Measurements from ENCODE around the gene NHLRC4.
"Not testable (repeated sequence)": the region's sequence is repeated elsewhere in the genome, so short reads cannot be mapped to it uniquely, and the experiment has no call there.

The NHLRC4 gene

GRCh38 chr16:597655-598054 lies 30.9 kb downstream of the NHLRC4 start:
- DNase-seq (ENCODE audit: low read depth) = not testable (repeated sequence)

GRCh38 chr16:598823-599739 lies 32.3 kb downstream of the NHLRC4 start:
- DNase-seq (ENCODE audit: low read depth) = no peak

- no peak for DNase-seq (ENCODE audit: low read depth)
Measured at GRCh38 chr16:600781-601180, 34.0 kb downstream of the NHLRC4 start.

- DNase-seq (ENCODE audit: low read depth) = no peak
Measured at GRCh38 chr16:603933-604332, 37.1 kb downstream of the NHLRC4 start.

- no peak for DNase-seq (ENCODE audit: low read depth)
Measured at GRCh38 chr16:606656-607307, 40.0 kb downstream of the NHLRC4 start.

- no peak for DNase-seq (ENCODE audit: low read depth)
Measured at GRCh38 chr16:608019-608418, 41.2 kb downstream of the NHLRC4 start.

GRCh38 chr16:609316-609715 lies 42.5 kb downstream of the NHLRC4 start:
- DNase-seq (ENCODE audit: low read depth) = no peak

GRCh38 chr16:609984-610383 lies 43.2 kb downstream of the NHLRC4 start:
- no peak for DNase-seq (ENCODE audit: low read depth)

- no peak for DNase-seq (ENCODE audit: low read depth)
Measured at GRCh38 chr16:610513-611381, 43.9 kb downstream of the NHLRC4 start.

GRCh38 chr16:615122-615521 lies 48.3 kb downstream of the NHLRC4 start:
- no peak for DNase-seq (ENCODE audit: low read depth)

- no peak for DNase-seq (ENCODE audit: low read depth)
Measured at GRCh38 chr16:616733-617586, 50.2 kb downstream of the NHLRC4 start.

GRCh38 chr16:617855-618254 lies 51.0 kb downstream of the NHLRC4 start:
- DNase-seq (ENCODE audit: low read depth) = no peak
